NCI-H82 treated with DMSO at 0.1 percent for 48 hours (cell line): Measurements from ENCODE around the gene GPA33.
A peak's percentile ranks its signal among the peaks of the same experiment; 100 is the strongest.

Source experiments
- DNase-seq: peaks from one replicate; lab custom pipeline; 2025; ENCODE audit not compliant: unreplicated experiment; lab: John Stamatoyannopoulos, UW

GPA33 gene, protein sequence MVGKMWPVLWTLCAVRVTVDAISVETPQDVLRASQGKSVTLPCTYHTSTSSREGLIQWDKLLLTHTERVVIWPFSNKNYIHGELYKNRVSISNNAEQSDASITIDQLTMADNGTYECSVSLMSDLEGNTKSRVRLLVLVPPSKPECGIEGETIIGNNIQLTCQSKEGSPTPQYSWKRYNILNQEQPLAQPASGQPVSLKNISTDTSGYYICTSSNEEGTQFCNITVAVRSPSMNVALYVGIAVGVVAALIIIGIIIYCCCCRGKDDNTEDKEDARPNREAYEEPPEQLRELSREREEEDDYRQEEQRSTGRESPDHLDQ

DNA sequence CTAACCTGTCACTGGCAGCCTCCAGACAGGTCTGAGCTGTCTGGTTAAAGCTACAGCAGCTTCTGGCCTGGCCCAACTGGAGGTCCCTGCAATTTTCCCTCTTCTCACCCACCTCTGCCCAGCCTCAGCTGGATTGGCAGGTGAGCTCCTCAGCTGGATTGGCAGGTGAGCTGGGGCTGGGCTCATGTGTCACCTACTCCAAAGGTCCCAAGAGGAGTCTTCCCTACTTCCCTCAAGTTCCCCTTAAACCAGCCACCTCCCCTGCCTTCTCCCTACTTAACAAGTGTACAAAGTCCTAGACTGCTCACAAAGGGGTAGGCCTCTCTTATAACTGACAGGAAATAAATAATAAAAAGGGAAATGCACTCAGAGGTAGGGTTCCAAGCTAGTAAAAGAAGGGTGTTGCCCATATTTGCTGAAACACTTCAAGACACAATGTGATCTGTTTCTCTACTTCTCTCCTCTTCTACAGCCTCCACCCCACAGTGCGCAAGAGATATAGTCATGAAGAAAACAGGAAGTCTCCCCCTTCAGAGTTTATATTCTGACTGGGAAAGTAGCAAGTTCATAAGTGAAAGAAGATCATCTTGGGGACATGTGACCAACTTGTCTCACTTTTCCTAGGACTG, at the start of gene GPA33:
Gene GPA33 (minus strand): TSS at position 64 of the 629 bp plus-strand sequence. CDS start 90 bp downstream, outside the sequence.
- DNase-seq = no peak

DNA sequence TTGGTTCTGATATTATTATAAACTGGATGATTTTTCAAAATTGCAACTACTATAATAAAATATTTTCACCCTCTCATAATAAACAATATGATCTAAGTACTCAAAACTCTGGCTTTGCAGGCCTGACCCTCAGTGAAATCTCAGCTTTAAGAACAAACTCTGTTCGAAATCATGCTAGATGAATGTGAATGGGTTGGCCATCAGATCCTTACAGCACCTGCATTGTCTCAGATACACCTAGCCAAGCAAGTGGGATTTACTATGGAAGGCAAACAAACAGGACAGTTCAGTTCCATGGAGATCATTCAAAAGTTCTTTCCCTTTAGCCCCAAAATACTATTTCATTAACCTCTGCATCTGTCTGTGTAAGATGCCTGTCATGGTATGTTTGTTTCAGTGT, 48.5 kb upstream of the GPA33 start:
- no peak for DNase-seq

DNA sequence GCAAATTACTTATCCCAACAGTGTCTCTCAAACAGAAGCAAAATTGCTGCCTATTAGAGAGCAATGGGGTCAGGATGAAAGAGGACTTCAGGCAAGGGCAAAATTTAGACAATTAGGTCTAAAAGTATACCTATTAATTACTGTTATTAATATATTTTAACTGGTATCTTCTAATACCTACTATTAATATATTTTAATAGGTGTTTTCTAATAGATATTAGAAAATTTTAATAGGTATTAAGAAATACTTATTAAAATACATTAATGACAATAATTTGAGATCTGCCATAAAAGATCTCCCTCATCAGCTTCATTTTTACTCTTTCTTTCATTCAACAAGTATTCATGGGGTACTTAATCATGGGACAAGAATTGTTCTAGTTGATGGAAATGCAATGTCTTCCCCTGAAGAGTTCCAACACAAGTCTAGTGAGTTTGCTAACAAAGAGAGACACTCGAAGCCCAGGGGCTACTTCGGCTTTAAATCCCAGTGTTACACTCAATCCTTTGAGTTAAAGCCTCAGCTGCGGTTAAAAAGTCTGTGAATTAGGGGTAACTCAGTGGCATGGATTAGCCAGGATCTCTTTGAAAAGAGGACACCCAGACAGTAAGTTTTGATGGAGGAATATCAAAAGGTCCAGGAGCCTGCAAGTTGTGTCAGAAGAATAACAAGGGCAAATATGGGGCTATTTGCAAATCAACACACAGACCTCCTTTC, 47.8 kb upstream of the GPA33 start:
- DNase-seq = peak; percentile 52

DNA sequence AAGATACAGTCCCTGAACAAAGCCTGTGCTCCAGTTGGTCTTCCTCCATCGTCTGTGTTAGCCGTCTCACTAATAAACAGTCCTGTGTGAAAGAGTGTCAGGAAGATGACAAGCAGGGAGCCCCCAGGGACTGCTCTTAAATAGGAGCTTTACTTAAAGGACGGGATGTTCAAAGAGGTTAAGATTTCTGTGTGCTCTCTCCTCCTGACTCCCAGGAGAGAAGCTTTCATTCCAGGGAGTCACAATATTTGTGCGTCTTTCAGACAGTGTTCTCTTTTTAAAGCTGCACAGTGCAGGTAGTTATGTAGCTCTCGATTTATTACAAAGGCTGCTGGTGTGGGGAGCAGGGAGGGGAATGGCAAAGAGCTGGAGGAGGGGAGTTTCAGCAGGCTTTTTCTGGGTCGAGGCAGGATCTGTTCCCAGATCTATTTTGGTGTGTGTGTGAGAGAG, 47.2 kb upstream of the GPA33 start:
- peak; percentile 90 for DNase-seq

DNA sequence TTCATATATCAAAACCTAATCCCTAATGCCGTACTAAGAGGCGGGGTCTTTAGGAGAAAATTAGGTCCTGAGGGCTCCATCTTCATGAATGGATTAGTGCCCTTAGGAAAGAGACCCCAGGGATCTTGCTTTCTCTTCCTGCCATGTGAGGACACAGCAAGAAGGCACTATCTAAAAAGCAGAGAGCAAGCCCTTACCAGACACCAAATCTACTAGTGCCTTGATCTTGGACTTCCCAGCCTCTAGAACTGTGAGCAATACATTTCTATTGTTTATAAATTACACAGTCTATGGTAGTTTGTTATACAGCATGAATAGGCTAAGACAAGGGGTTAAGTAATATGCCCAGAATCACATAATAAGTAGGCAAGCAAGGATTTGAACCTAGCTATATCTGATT, 46.6 kb upstream of the GPA33 start:
- peak; percentile 64 for DNase-seq

DNA sequence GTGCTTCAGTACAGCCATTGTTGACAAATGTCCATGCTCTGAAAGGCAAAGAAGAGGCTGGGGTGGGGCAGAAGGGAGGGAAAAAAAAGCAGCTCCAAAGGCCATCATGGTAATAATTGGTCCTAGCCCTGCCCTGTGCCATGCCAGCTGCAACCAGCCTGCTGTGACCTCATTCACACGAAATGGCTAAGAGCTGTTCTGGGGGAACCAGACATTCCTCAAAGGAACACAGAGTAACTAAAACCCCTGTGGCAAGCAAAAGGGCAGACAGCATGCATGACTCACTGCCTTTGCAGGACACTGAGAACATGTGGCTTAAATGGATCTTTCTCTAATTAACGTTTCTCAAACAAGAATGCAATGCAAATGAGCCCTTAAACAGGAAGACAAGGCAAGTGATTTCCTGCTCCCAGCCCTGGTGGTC, 46.0 kb upstream of the GPA33 start:
- DNase-seq = no peak

DNA sequence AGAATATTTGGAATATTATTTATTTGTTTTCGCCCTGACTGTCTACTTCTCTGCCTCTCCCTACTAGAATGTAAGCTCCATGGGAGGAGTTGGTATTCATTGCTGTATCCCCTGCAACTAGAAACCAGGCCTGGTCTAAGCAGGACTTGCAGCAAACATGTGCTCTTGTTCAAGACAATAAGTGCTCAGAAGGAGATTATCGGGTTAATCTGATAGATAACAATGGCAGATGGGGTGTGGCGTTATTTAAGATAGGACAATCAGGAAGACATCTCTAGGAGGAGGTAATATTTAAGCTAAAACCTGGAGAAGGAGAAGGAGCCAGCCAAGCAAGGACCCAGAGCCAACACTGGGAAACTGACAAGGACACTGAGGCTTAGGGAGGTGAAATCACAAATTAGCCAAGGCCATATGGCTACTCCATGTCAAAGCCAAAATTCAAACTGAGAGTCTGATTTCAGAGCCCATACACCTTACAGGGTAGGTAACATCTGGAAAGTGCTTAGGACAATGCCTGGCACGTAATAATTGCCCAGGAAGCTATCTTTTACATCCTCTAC, 45.2 kb upstream of the GPA33 start:
- peak; percentile 98 for DNase-seq

DNA sequence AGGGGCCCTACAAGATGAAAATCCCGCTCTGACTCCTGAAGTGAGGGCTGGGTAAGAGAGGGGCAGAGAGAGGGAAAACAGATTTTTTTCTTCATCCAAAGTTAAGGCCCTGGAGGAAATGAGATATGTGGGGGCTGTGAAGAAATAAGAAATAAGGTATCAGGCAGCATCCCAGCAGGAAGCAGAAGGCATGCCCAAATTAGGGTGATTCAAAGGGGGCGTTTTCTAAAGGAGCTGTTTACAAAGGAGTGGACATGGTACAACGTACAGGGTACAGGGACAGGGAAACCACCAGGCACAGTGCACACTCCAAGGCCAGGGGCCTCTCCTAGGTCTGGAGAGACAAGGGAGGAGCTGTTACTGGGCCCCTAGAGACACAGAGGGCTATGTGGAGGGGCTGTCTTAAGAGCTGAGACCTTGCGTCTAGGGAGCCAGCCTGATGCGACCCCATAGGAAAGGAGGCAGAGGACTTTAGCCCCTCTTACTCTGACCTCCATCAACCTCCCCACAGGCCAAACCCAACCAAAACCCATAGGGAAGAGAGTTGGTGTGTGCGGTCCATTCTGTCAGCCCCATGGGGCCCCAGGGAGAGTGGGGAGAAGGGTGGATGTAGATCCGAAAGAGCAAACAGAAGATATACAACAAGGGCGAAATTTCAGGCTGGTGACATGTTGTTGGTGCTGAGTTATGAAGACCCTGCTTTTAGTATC, 42.3 kb upstream of the GPA33 start:
- no peak for DNase-seq

DNA sequence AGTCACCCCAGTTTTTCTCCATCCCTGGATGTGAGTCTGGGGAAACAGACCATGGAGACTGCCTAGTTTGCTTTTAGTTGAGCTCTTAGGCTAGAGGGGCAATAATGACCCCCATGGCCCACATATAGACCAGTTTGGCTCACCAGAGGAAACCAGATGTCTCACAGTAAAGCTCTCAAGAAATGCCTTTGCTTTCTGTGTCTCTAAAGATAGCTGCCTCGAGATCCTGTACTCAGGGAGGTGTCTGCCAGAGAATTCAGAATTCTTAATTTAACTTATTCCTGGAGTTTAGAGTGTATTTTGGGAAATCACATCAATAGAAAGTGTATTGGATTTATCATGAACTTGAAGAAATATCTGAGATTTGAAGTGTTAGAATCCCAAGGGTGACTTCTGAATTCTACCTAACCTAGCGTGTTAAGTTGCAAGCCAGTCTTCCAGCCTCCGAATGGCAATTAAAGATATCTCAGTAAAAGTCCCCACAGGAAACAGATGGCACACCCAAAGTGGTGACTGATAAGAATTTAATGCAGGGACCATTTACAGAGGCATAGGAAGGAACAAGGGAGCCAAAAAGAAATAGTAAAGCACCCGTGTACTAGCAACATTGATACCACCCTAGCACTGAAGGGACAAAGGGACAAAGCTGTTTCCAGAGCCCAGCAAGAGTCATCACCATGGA, 40.8 kb upstream of the GPA33 start:
- DNase-seq = no peak

DNA sequence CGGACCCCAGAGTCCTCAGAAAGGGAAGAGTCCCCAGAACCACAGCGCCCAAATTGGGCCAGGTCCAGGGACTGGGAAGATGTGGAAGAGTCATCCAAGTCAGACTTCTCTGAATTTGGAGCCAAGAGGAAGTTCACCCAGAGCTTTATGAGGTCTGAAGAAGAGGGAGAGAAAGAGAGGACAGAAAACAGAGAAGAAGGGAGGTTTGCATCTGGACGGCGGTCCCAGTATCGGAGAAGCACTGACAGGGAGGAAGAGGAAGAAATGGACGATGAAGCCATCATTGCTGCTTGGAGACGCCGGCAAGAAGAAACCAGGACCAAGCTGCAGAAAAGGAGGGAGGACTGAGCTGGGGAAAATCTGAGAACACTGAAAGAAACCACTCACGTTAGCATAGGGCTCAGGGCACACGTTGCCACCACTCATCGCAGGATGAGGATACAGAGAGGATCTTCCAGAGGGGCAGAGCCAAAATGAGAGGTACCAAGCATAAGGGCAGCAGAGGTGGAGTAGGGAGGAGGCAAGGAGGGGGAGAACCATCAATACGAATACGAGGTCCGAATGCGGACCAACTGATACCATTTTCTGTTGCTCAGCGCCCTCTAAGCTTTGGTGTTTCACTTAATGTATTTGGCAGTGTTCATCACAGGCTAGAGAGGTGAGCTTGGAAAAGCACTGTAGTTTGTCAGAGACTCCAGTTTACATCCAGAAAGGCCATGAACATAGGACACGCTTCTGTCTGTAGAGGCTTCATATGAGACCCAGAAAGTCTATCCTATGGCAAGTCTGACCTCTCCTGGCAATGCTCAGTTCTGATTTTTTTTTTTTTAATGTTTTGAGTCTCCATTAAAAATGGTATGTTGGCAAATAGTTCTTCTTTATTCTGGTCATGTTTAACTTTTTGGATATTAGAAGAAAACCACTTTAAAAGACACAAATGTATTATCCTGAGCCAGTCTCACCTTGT, 38.4 kb upstream of the GPA33 start:
- DNase-seq = no peak

DNA sequence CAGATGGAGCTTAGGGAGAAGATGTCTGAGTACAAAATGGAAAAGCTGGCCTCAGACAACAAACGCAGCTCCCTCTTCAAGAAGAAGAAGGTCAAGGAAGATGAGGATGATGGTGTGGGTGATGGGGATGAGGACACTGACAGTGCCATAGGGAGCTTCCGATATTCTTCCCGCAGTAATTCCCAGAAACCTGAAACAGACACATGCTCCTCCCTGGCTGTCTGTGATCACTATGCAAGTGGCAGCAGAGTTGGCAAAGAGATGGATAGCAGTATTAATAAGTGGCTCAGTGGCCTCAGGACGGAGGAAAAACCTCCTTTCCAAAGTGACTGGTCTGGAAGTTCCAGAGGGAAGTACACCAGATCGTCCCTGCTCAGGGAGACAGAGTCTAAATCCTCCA, 37.5 kb upstream of the GPA33 start:
- DNase-seq = no peak

DNA sequence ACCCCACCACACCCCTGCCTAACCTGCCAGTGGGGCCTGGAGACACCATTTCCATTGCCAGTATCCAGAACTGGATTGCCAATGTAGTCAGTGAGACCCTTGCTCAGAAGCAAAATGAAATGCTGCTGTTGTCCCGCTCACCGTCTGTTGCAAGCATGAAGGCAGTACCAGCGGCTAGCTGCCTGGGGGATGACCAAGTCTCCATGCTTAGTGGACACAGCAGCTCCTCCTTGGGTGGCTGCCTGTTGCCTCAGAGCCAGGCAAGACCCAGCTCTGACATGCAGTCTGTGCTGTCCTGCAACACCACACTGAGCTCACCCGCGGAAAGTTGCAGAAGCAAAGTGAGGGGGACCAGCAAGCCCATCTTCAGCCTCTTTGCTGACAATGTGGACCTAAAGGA, 37.1 kb upstream of the GPA33 start:
- no peak for DNase-seq

DNA sequence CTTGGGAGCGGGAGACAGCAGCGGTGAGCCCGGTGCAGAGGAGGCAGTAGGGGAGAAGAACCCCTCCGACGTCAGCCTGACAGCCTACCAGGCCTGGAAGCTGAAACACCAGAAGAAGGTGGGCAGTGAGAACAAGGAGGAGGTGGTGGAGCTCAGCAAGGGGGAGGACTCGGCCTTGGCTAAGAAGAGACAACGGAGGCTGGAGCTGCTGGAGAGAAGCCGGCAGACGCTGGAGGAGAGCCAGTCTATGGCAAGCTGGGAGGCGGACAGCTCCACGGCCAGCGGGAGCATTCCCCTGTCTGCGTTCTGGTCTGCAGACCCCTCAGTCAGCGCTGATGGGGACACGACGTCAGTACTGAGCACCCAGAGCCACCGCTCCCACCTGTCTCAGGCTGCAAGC, 36.6 kb upstream of the GPA33 start:
- no peak for DNase-seq

DNA sequence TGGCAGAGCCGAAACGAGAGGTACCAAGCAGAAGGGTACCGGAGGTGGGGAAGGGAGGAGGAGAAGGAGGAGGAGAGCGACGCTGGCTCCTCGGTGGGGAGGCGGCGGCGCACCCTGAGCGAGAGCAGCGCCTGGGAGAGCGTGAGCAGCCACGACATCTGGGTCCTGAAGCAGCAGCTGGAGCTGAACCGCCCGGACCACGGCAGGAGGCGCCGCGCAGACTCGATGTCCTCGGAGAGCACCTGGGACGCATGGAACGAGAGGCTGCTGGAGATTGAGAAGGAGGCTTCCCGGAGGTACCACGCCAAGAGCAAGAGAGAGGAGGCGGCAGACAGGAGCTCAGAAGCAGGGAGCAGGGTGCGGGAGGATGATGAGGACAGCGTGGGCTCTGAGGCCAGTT, 36.1 kb upstream of the GPA33 start:
- DNase-seq = no peak

DNA sequence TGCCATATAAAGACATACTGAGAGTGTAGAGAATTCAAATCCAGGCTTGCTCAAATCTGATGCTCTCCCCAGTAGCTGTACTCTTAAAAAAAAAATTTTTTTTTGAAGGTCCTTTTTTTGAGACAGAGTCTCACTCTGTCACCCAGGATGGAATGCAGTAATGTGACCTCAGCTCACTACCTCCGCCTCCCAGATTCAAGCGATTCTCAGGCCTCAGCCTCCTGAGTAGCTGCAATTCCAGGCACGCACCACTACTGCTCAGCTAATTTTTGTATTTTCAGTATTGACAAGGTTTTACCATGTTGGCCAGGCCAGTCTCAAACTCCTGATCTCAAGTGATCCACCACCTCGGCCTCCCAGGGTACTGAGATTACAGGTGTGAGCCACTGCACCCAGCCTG, 32.4 kb upstream of the GPA33 start:
- no peak for DNase-seq

DNA sequence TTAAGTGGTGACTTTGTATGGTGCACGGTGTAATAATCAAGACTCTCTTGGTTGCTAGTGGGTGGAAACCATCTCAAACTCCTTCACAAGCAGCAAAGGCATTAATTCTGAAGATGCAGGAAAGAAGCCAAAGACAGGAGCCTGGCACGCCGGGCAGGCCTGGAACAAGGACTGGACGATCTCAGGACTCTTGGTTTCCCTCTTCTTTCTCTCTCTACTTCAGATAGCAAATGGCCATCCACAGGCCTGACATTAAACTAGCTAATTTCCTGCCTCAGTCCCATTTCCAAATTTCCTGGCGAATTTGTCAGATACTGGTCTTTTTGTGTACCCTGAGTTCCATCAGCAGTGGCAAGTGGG, 31.9 kb upstream of the GPA33 start:
- no peak for DNase-seq

DNA sequence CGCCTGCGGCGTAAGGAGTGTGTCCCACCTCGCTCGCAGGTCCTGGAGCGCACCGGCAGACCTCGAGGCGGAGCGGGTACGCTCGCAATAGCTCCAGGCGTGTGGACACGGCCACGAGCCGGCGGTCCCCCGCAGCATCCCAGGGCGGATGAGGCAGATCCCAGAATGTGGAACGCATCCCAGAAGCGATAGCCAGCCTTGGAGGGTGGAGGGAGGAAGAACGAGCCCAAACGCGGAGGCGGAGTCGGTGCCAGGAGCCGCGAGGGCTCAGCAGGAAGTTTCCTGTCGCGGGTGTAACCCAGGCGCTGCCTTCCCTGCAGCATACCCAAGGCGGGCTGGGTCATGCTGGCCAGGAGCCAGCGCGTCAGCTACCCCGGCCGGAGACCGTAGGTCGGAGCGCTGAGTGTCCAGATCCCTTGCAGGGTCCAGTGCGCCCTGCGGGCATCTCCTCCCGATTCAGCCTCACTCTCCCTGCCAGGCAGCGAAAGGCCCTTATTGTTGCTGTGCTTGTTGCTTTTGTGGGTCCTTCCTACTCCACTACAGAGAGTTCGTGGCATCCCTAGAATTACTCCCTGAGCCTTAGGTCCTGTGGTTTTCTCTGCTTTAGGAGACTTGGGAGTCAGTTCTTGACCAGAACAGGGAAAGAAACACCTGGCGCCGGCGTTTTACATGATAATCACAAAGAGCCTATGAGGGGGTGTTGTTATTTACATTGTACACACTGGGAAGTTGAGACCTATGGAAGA, 31.4 kb upstream of the GPA33 start:
- no peak for DNase-seq

DNA sequence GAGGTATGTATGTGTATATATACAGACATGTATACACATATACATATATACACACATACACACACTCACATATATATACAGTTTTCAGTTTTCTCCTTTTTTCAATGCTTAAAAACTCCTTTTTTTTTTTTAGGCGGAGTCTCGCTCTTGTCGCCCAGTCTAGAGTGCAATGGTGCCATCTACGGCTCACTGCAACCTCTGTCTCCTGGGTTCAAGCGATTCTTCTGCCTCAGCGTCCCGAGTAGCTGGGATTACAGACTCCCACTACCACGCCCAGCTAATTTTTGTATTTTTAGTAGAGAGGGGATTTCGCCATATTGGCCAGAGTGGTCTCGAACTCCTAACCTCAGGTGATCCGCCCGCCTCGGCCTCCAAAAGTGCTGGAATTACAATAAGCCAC, 30.7 kb upstream of the GPA33 start:
- no peak for DNase-seq

DNA sequence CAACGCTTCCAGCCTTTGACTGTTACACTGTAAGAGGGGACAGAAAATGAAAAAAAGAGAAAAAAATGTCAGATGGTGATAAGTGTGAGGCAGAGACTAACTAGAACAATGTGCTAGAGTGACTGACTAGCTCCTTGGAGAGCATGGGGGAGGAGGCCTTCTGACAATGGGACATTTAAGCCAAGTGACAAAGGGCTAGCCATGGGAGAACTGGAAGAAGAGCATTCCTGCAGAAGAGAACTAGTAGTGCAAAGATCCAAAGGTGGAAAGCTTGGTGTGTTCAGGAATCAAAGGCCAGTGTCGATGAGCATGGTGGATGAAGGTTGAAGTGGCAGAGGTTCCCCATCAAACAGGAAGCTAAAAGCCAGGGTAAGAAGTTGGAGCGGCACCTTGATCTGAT, 29.5 kb upstream of the GPA33 start:
- DNase-seq = no peak
